GM12878 (cell line): ENCODE results near the gene NIBAN1. TPM values are rescaled to one million over a fixed set of nuclear protein-coding genes. Genes with fewer than 3 reads are reported as not detected.

Source experiments
- ATAC-seq: fragments of 200-7000 bp; cut with Tn5 transposase; 3 replicates; pipeline ENCODE4 v1.9.1; 2020; ENCODE audit warnings: mild to moderate bottlenecking, moderate library complexity
- BruUV-seq: library from RNA; stranded (reverse); fragments of 400-500 nt; replicated peaks from 2 replicates; lab custom pipeline; 2021; lab: Mats Ljungman, UMichigan
- CTCF ChIA-PET: fragments of 300-600 bp; sonication (Branson Sonifier 250); formaldehyde crosslinking; extraction: SDS; loops from one replicate; lab custom pipeline; 2021; ENCODE audit warnings: inconsistent platforms; lab: Yijun Ruan, JAX
- POLR2A ChIA-PET: fragments of 350-600 bp; formaldehyde crosslinking; extraction: SDS; loops from one replicate; lab custom pipeline; 2021; ENCODE audit warnings: inconsistent platforms; lab: Charles Lee
- RAD21 ChIA-PET: fragments of 300-600 bp; sonication (Branson Sonifier 250); formaldehyde crosslinking; loops from one replicate; lab custom pipeline; 2023; ENCODE audit warnings: antibody characterized with exemption; ENCODE audit not compliant: unreplicated experiment; lab: Charles Lee
- SMC1A ChIA-PET: fragments of 300-600 bp; sonication (Branson Sonifier 250); formaldehyde crosslinking; loops from one replicate; lab custom pipeline; 2023; ENCODE audit not compliant: unreplicated experiment, uncharacterized antibody; lab: Charles Lee
- DNase-seq: peaks from one replicate; pipeline ENCODE4 v3.0.0-alpha.2; 2011; ENCODE audit warnings: low read depth, low spot score
- FAIRE-seq: peaks from 3 replicates; lab custom pipeline; 2011; peaks lifted over from hg19 to GRCh38; lab: Jason Lieb, UNC
- H2AFZ ChIP-seq: 2 replicates; pipeline ENCODE4 v1.6.0; 2011; ENCODE audit warnings: low read depth, low read length, control low read depth; ENCODE audit not compliant: control insufficient read depth
- H3K27ac ChIP-seq: 2 replicates; pipeline ENCODE4 v1.5.1; 2011; ENCODE audit warnings: control low read depth; ENCODE audit not compliant: control insufficient read depth, insufficient read depth
- H3K27me3 ChIP-seq, 2 experiments: replicated peaks in 1 of 2; 2 replicates each; pipeline versions ENCODE4 v1.6.0 to v1.6.1; 2011; ENCODE audit warnings: low read length in 1 of 2; ENCODE audit not compliant: control insufficient read depth in 2 of 2, insufficient read depth in 2 of 2
- H3K36me3 ChIP-seq, 2 experiments: 2 replicates each; pipeline ENCODE4 v1.5.1; 2011; ENCODE audit warnings: low read length in 1 of 2; ENCODE audit not compliant: control insufficient read depth in 2 of 2, insufficient read depth in 2 of 2
- H3K4me1 ChIP-seq: 2 replicates; pipeline ENCODE4 v1.6.1; 2011; ENCODE audit warnings: mild to moderate bottlenecking, low read length, moderate library complexity, mixed read lengths; ENCODE audit not compliant: control insufficient read depth, insufficient read depth
- H3K4me2 ChIP-seq: 2 replicates; pipeline ENCODE4 v1.6.0; 2011; ENCODE audit warnings: control low read depth; ENCODE audit not compliant: control insufficient read depth, insufficient read depth
- H3K4me3 ChIP-seq: fragments of 200-600 bp; sonication (generic); 2 replicates; pipeline ENCODE4 v1.5.1; 2016
- H3K79me2 ChIP-seq: 2 replicates; pipeline ENCODE4 v1.6.0; 2011; ENCODE audit warnings: low read length; ENCODE audit not compliant: control insufficient read depth, insufficient read depth
- H3K9ac ChIP-seq: 2 replicates; pipeline ENCODE4 v1.8.0; 2011; ENCODE audit warnings: low read length, control low read depth, mixed read lengths; ENCODE audit not compliant: control insufficient read depth, insufficient read depth
- H3K9me3 ChIP-seq: replicated peaks from 3 replicates; pipeline ENCODE4 v1.5.1; 2011; ENCODE audit warnings: mild to moderate bottlenecking, low read length; ENCODE audit not compliant: control insufficient read depth, insufficient read depth
- H4K20me1 ChIP-seq: 2 replicates; pipeline ENCODE4 v1.6.0; 2011; ENCODE audit not compliant: control insufficient read depth, insufficient read depth
- BCL11A ChIP-seq: IDR thresholded peaks from 2 replicates; pipeline ENCODE4 v1.6.1; 2011; ENCODE audit warnings: low read depth, low read length
- DPF2 ChIP-seq: fragments of 450-650 bp; IDR thresholded peaks from 2 replicates; pipeline ENCODE4 v1.6.1; 2017; ENCODE audit warnings: mild to moderate bottlenecking
- ETV6 ChIP-seq, 2 experiments: fragments of 450-650 bp in 1 of 2; IDR thresholded peaks in 1 of 2; conservative IDR thresholded peaks in 1 of 2; 2 replicates each; pipeline ENCODE4 v1.6.1; 2014; ENCODE audit warnings: antibody characterized with exemption in 1 of 2, borderline replicate concordance in 1 of 2, low read depth in 1 of 2, mild to moderate bottlenecking in 1 of 2, moderate library complexity in 1 of 2
- FOXM1 ChIP-seq: IDR thresholded peaks from 2 replicates; pipeline ENCODE4 v1.6.1; 2012; ENCODE audit warnings: low read depth, mild to moderate bottlenecking, inconsistent platforms, low read length, moderate library complexity
- LARP7 ChIP-seq: fragments of 450-650 bp; IDR thresholded peaks from 2 replicates; pipeline ENCODE4 v1.6.1; 2017; ENCODE audit warnings: mild to moderate bottlenecking
- MAX ChIP-seq: IDR thresholded peaks from 2 replicates; pipeline ENCODE4 v1.6.1; 2012; ENCODE audit warnings: low read depth, low read length, improper control_type of control experiment
- NBN ChIP-seq: fragments of 450-650 bp; IDR thresholded peaks from 2 replicates; pipeline ENCODE4 v1.6.1; 2016
- NR2C2 ChIP-seq: IDR thresholded peaks from 2 replicates; pipeline ENCODE4 v1.6.1; 2011; ENCODE audit warnings: borderline replicate concordance, low read depth; ENCODE audit not compliant: control insufficient read depth, insufficient read length
- POU2F2 ChIP-seq: IDR thresholded peaks from 3 replicates; pipeline ENCODE4 v1.6.1; 2011; ENCODE audit warnings: low read depth, mild to moderate bottlenecking, low read length, borderline replicate concordance
- SKIL ChIP-seq: fragments of 450-650 bp; IDR thresholded peaks from 2 replicates; pipeline ENCODE4 v1.6.1; 2017; ENCODE audit warnings: mild to moderate bottlenecking, low read depth, inconsistent platforms; ENCODE audit not compliant: poor library complexity, severe bottlenecking
- SREBF1 ChIP-seq: IDR thresholded peaks from 2 replicates; pipeline ENCODE4 v1.6.1; 2012; ENCODE audit warnings: mild to moderate bottlenecking, low read length
- SRF ChIP-seq, 2 experiments: IDR thresholded peaks; 2 replicates each; pipeline ENCODE4 v1.6.1; 2011; ENCODE audit warnings: low read depth in 2 of 2, low read length in 2 of 2, mild to moderate bottlenecking in 1 of 2, moderate library complexity in 1 of 2
- YY1 ChIP-seq: IDR thresholded peaks from 2 replicates; pipeline ENCODE4 v1.6.1; 2011; ENCODE audit warnings: low read depth, mild to moderate bottlenecking, low read length
- ZNF384 ChIP-seq: IDR thresholded peaks from 2 replicates; pipeline ENCODE4 v1.6.1; 2012; ENCODE audit warnings: low read depth, mild to moderate bottlenecking, low read length, improper control_type of control experiment, borderline replicate concordance
- ZZZ3 ChIP-seq: IDR thresholded peaks from 2 replicates; pipeline ENCODE4 v1.6.1; 2011; ENCODE audit warnings: low read depth; ENCODE audit not compliant: control insufficient read depth, insufficient read length
- WGBS: methylation state at CpG from one replicate; pipeline ENCODE4 v1.1.6; 2016; ENCODE audit warnings: low lambda C conversion rate; ENCODE audit not compliant: insufficient replicate concordance, insufficient coverage; ENCODE audit errors: missing lambda C conversion rate; 5-methylcytosine and 5-hydroxymethylcytosine counted together
- in situ Hi-C: fragments of 300-500 bp; cut with MboI; formaldehyde crosslinking; loops from 9 replicates; pipeline ENCODE4 v1.14.3; 2018; ENCODE audit warnings: mixed read lengths
- intact Hi-C: fragments of 100-400 bp; cut with micrococcal nuclease; formaldehyde crosslinking; loops from one replicate; pipeline ENCODE4 v1.14.2; 2022; ENCODE audit not compliant: unreplicated experiment
- polyA plus RNA-seq, 11 experiments: library from polyadenylated mRNA; depleted of rRNA in 4 of 11; unstranded in 6 of 11; stranded (reverse) in 5 of 11; fragments of >200 nt; fragmentation: Nextera tagmentation in 4 of 11; fragmentation: Illumina TruSeq in 1 of 11; extraction: Ambion mirVana in 4 of 11; extraction: Trizol in 1 of 11; gene quantifications; 1 replicate in 1 of 11; 2 replicates in 10 of 11; pipeline versions ENCODE4 v1.2.1 to v1.2.3, GENCODE V29; 2011 to 2016; ENCODE audit warnings: inconsistent platforms in 2 of 11, missing spikeins in 2 of 11, low read depth in 1 of 11
- total RNA-seq, 4 experiments: library from RNA; depleted of rRNA in 3 of 4; stranded (reverse); fragments of >200 nt in 3 of 4; fragmentation: Illumina TruSeq in 1 of 4; extraction: Trizol in 1 of 4; gene quantifications; 2 replicates each; pipeline versions ENCODE4 v1.2.1 to v1.2.3, GENCODE V29; 2013 to 2021
- TF ChIP-seq, protein P1 (sequence below): IDR thresholded peaks from 2 replicates; pipeline ENCODE4 v1.6.1; 2011; ENCODE audit warnings: mild to moderate bottlenecking, low read depth, low read length, moderate library complexity; ENCODE audit not compliant: insufficient replicate concordance
- TF ChIP-seq, protein P2 (sequence below): fragments of 450-650 bp; IDR thresholded peaks from 2 replicates; pipeline ENCODE4 v1.6.1; 2017; ENCODE audit warnings: mild to moderate bottlenecking, moderate library complexity

The NIBAN1 gene
- total and polyA plus RNA-seq, 10 of the 15 experiments (the other 5 are each of a cell fraction or from before 2014, with no cell fraction given) = 11.2 to 67.8 (median 44.3) TPM

DNA sequence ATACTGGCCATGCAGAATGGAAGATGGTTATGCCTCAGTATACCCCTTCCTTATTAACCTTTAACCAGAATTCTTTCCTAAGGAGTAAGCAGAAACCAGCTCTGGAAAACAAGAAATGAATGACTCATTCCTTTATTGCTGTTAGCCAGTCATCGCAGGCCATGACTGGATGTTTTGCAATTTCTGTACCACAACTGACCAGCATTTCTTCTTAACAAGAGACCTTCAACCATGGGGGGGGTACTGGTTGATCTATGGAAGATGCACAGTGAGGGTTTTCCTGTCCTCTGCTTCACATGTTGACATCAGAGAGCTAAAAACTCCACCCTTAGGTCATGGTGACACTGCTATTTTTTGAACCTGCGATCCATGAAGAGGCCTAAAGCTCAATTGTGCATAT is 43.0 kb upstream of the NIBAN1 start (continued):
- TF ChIP-seq POU2F2 = no peak
- TF ChIP-seq SRF (IDR thresholded peaks at IDR 0.05; ENCODE audit: low read depth in 2 of 2, low read length in 2 of 2) = no peak
- TF ChIP-seq LARP7 = no peak

GRCh38 chr1:185016880-185017279 is 42.6 kb upstream of the NIBAN1 start:
- POLR2A ChIA-PET = no interaction called here
- Histone ChIP-seq H3K9ac (no peak overlapping the region), H2AFZ (no peak overlapping the region), H3K4me1 (no peaks in the 10 kb centered on the region), H3K27ac (no peak overlapping the region), H3K79me2 (no peaks in the 10 kb centered on the region), H3K36me3 (no peaks in the 10 kb centered on the region), H3K4me2 (no peak overlapping the region), H3K4me3 (no peak overlapping the region), H3K9me3 (no peaks in the 10 kb centered on the region), H4K20me1 (no peaks in the 10 kb centered on the region), H3K27me3 (no peaks in the 10 kb centered on the region)
- no peak for FAIRE-seq
- CTCF ChIA-PET = interaction anchor here (1.0 to 1.5 kb wide), 2 partner anchors 34 to 129 kb away, joined by 3 to 6 read pairs; no protein-coding TSS in a partner anchor
- ATAC-seq = no peak
- SMC1A ChIA-PET = no interaction called here
- BruUV-seq = no TSS peak
- DNase-seq = no peak
- RAD21 ChIA-PET = no interaction called here
- intact Hi-C loops (no loop called here), in situ Hi-C loops (no loop called here)
- WGBS = 0% methylated on average over 2 of the region's 2 CpGs
- TF ChIP-seq, protein P1, sequence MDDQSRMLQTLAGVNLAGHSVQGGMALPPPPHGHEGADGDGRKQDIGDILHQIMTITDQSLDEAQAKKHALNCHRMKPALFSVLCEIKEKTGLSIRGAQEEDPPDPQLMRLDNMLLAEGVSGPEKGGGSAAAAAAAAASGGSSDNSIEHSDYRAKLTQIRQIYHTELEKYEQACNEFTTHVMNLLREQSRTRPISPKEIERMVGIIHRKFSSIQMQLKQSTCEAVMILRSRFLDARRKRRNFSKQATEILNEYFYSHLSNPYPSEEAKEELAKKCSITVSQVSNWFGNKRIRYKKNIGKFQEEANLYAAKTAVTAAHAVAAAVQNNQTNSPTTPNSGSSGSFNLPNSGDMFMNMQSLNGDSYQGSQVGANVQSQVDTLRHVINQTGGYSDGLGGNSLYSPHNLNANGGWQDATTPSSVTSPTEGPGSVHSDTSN = no peak
- no peak for TF ChIP-seq MAX
- TF ChIP-seq, protein P2, sequence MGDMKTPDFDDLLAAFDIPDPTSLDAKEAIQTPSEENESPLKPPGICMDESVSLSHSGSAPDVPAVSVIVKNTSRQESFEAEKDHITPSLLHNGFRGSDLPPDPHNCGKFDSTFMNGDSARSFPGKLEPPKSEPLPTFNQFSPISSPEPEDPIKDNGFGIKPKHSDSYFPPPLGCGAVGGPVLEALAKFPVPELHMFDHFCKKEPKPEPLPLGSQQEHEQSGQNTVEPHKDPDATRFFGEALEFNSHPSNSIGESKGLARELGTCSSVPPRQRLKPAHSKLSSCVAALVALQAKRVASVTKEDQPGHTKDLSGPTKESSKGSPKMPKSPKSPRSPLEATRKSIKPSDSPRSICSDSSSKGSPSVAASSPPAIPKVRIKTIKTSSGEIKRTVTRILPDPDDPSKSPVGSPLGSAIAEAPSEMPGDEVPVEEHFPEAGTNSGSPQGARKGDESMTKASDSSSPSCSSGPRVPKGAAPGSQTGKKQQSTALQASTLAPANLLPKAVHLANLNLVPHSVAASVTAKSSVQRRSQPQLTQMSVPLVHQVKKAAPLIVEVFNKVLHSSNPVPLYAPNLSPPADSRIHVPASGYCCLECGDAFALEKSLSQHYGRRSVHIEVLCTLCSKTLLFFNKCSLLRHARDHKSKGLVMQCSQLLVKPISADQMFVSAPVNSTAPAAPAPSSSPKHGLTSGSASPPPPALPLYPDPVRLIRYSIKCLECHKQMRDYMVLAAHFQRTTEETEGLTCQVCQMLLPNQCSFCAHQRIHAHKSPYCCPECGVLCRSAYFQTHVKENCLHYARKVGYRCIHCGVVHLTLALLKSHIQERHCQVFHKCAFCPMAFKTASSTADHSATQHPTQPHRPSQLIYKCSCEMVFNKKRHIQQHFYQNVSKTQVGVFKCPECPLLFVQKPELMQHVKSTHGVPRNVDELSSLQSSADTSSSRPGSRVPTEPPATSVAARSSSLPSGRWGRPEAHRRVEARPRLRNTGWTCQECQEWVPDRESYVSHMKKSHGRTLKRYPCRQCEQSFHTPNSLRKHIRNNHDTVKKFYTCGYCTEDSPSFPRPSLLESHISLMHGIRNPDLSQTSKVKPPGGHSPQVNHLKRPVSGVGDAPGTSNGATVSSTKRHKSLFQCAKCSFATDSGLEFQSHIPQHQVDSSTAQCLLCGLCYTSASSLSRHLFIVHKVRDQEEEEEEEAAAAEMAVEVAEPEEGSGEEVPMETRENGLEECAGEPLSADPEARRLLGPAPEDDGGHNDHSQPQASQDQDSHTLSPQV = no peak
- no peak for TF ChIP-seq DPF2
- TF ChIP-seq SKIL = no peak
- TF ChIP-seq FOXM1 = no peak
- TF ChIP-seq BCL11A = no peak
- no peak for TF ChIP-seq SREBF1
- no peak for TF ChIP-seq ZNF384
- TF ChIP-seq YY1 = no peak
- TF ChIP-seq ZZZ3 = no peak
- TF ChIP-seq NBN = no peak
- TF ChIP-seq NR2C2 = no peak
- no peak for TF ChIP-seq ETV6 (conservative IDR thresholded peaks at IDR 0.05 in 1 of 2, IDR thresholded peaks at IDR 0.05 in 1 of 2; ENCODE audit: borderline replicate concordance in 1 of 2, low read depth in 1 of 2)
